C4-2B (cell line): ENCODE measurements around the gene MIF.

ENCODE experiments used
- CTCF ChIP-seq: fragments of 450-650 bp; conservative IDR thresholded peaks from 2 replicates; pipeline ENCODE4 v1.5.1; 2017; ENCODE audit warnings: mild to moderate bottlenecking
- ZFX ChIP-seq: fragments of 450-650 bp; IDR thresholded peaks from 2 replicates; pipeline ENCODE4 v1.6.1; 2017

GRCh38 chr22:23903328-23903971, 9.3 kb downstream of the MIF start:
- no peak for TF ChIP-seq CTCF
- no peak for TF ChIP-seq ZFX
